ENCODE data around the gene CDC42EP4. TPM values are rescaled to one million over a fixed set of nuclear protein-coding genes. Genes with fewer than 3 reads are reported as not detected.

The CDC42EP4 gene
- total and polyA plus RNA-seq, 9 of the 15 experiments (the other 6 are each of a cell fraction or from before 2014, with no cell fraction given) = 0.65 to 20.8 (median 12.3) TPM

GRCh38 chr17:73343739-73344454, 32.1 kb upstream of the CDC42EP4 start:
- WGBS (ENCODE audit: insufficient coverage, low coverage, missing lambda C conversion rate) = 9% methylated on average over 11 of the region's 11 CpGs
- no peak for FAIRE-seq
- H3K9ac ChIP-seq (ENCODE audit: insufficient read depth in 1 of 2, low read depth in 2 of 2, low read length in 2 of 2) = no peak overlapping the region
- DNase-seq (ENCODE audit: extremely low read depth in 1 of 4, low spot score in 3 of 4) = no peak
- no peak overlapping the region for H3K27ac ChIP-seq (ENCODE audit: extremely low read depth, low read depth, low read length)
- peaks cover 30 to 68% of the 10 kb centered on the region in 2 experiments for H3K27me3 ChIP-seq (ENCODE audit: control insufficient read depth in 2 of 2, insufficient read depth in 2 of 2, low read length in 2 of 2)
- ChIA-PET POLR2A (interaction anchor here (0.5 to 1.1 kb wide), 3 partner anchors 13 to 40 kb away, joined by 3 to 4 read pairs (median 3); no protein-coding TSS in a partner anchor), CTCF (ENCODE audit: low intra/inter-chr PET ratio) (no interaction called here)
- H3K9me3 ChIP-seq (replicated peaks; ENCODE audit: control insufficient read depth, insufficient read depth, low read depth, low read length) = no peaks in the 10 kb centered on the region
- intact Hi-C loops (cut with micrococcal nuclease) = no loop called here
- BruUV-seq (replicated peaks) = no TSS peak
- H3K4me1 ChIP-seq (replicated peaks in 1 of 2; ENCODE audit: control insufficient read depth in 2 of 2, insufficient read depth in 2 of 2, low read length in 2 of 2) = peaks cover 0 to 16% of the 10 kb centered on the region in 2 experiments; a peak in 2 of 5 replicates
- no peak overlapping the region for H3K4me3 ChIP-seq
- no peaks in the 10 kb centered on the region for H3K9me1 ChIP-seq (ENCODE audit: control insufficient read depth, insufficient read depth, low read length)
- no peak overlapping the region for H3K4me2 ChIP-seq (ENCODE audit: insufficient read depth, low read length)
- no peaks in the 10 kb centered on the region for H4K20me1 ChIP-seq (replicated peaks; ENCODE audit: control insufficient read depth, insufficient read depth, low read length)
- no peak overlapping the region for H2AFZ ChIP-seq (ENCODE audit: low read depth, low read length)
- H3K79me2 ChIP-seq (ENCODE audit: control insufficient read depth, insufficient read depth, low read length) = no peaks in the 10 kb centered on the region
- ATAC-seq = no peak
- in situ Hi-C loops (cut with MboI) = no loop called here
- no peaks in the 10 kb centered on the region for H3K36me3 ChIP-seq (ENCODE audit: control insufficient read depth, insufficient read depth, low read length)
- TF ChIP-seq MAZ (CRISPR knock-in tag; conservative IDR thresholded peaks at IDR 0.05 in 1 of 2, IDR thresholded peaks at IDR 0.05 in 1 of 2) = no peak
- no peak for TF ChIP-seq ETS1 (conservative IDR thresholded peaks at IDR 0.05; ENCODE audit: control insufficient read depth, low read depth, low read length)
- no peak for TF ChIP-seq CBX5 (IDR thresholded peaks at IDR 0.05; ENCODE audit: borderline replicate concordance, low read depth)
- no peak for TF ChIP-seq GABPB2 (CRISPR knock-in tag; conservative IDR thresholded peaks at IDR 0.05)
- TF ChIP-seq, protein P1, sequence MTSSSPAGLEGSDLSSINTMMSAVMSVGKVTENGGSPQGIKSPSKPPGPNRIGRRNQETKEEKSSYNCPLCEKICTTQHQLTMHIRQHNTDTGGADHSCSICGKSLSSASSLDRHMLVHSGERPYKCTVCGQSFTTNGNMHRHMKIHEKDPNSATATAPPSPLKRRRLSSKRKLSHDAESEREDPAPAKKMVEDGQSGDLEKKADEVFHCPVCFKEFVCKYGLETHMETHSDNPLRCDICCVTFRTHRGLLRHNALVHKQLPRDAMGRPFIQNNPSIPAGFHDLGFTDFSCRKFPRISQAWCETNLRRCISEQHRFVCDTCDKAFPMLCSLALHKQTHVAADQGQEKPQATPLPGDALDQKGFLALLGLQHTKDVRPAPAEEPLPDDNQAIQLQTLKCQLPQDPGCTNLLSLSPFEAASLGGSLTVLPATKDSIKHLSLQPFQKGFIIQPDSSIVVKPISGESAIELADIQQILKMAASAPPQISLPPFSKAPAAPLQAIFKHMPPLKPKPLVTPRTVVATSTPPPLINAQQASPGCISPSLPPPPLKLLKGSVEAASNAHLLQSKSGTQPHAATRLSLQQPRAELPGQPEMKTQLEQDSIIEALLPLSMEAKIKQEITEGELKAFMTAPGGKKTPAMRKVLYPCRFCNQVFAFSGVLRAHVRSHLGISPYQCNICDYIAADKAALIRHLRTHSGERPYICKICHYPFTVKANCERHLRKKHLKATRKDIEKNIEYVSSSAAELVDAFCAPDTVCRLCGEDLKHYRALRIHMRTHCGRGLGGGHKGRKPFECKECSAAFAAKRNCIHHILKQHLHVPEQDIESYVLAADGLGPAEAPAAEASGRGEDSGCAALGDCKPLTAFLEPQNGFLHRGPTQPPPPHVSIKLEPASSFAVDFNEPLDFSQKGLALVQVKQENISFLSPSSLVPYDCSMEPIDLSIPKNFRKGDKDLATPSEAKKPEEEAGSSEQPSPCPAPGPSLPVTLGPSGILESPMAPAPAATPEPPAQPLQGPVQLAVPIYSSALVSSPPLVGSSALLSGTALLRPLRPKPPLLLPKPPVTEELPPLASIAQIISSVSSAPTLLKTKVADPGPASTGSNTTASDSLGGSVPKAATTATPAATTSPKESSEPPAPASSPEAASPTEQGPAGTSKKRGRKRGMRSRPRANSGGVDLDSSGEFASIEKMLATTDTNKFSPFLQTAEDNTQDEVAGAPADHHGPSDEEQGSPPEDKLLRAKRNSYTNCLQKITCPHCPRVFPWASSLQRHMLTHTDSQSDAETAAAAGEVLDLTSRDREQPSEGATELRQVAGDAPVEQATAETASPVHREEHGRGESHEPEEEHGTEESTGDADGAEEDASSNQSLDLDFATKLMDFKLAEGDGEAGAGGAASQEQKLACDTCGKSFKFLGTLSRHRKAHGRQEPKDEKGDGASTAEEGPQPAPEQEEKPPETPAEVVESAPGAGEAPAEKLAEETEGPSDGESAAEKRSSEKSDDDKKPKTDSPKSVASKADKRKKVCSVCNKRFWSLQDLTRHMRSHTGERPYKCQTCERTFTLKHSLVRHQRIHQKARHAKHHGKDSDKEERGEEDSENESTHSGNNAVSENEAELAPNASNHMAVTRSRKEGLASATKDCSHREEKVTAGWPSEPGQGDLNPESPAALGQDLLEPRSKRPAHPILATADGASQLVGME (CRISPR knock-in tag; IDR thresholded peaks at IDR 0.05) = no peak
- TF ChIP-seq ZNF24 (IDR thresholded peaks at IDR 0.05) = no peak
- no peak for TF ChIP-seq SP2 (IDR thresholded peaks at IDR 0.05; ENCODE audit: extremely low read depth, low read depth, low read length, poor library complexity, severe bottlenecking)
- TF ChIP-seq SIN3A (IDR thresholded peaks at IDR 0.05; ENCODE audit: borderline replicate concordance in 2 of 2, control insufficient read depth in 1 of 2, low read depth in 2 of 2, low read length in 2 of 2) = no peak
- no peak for TF ChIP-seq ESRRA (IDR thresholded peaks at IDR 0.05; ENCODE audit: borderline replicate concordance, low read depth)
- TF ChIP-seq FOXM1 (IDR thresholded peaks at IDR 0.05; ENCODE audit: low read depth) = no peak
- no peak for TF ChIP-seq FOXM1 (CRISPR knock-in tag; IDR thresholded peaks at IDR 0.05; ENCODE audit: low read depth)
- TF ChIP-seq NRF1 (conservative IDR thresholded peaks at IDR 0.05 in 1 of 2, IDR thresholded peaks at IDR 0.05 in 1 of 2) = no peak
- TF ChIP-seq NFYB (IDR thresholded peaks at IDR 0.05; ENCODE audit: extremely low read depth, insufficient read length) = no peak
